Measurements from ENCODE around the gene NDUFV1. TPM values are rescaled to one million over a fixed set of nuclear protein-coding genes. Genes with fewer than 3 reads are reported as not detected.

Gene NDUFV1
- total and polyA plus RNA-seq, 9 of the 15 experiments (the other 6 are each of a cell fraction or from before 2014, with no cell fraction given): 10.8 to 423 (median 209) TPM

DNA sequence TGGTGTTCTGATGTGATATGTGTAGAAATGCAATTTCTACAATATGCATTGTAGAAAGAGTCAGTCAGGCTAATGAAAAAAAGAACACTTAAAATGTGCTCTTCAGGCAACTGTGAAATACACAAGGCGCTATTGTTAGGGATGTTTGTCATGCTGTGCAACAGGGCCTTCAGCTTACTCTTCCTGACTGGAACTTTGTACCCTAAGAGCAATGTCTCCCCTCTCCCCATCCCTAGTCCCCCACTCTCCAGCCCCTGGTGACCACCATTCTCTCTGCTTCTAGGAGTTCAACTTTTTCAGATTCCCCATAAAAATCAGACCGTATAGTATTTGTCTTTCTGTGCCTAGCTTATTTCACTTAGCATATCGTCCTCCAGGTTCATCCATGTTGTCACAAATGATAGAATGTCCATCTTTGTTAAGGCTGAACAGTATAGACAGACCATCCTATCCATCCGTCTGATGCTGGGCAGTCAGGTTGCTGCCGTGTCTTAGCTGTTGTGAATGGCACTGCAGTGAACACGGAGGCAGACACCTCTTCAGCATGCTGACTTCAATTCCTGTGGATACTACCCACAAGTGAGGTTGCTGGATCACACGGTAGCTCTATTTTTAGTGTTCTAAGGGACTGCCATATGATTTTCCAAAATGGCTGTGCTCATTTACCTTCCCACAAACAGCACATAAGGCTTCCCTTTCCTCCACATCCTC lies 10.7 kb downstream of the NDUFV1 start:
- H3K4me2 ChIP-seq (ENCODE audit: insufficient read depth, low read length): no peak overlapping the region
- H3K4me1 ChIP-seq (replicated peaks in 1 of 2; ENCODE audit: control insufficient read depth in 2 of 2, insufficient read depth in 2 of 2, low read length in 2 of 2): peaks cover 9 to 47% of the 10 kb centered on the region in 2 experiments; a peak in 4 of 5 replicates
- CTCF ChIA-PET (ENCODE audit: low intra/inter-chr PET ratio): no interaction called here
- H2AFZ ChIP-seq (ENCODE audit: low read depth, low read length): peak overlapping the region; percentile 22; the same call in 1 of the 2 replicates
- H3K79me2 ChIP-seq (ENCODE audit: control insufficient read depth, insufficient read depth, low read length): peaks cover 19% of the 10 kb centered on the region
- H3K9me1 ChIP-seq (ENCODE audit: control insufficient read depth, insufficient read depth, low read length): no peaks in the 10 kb centered on the region
- H3K9me3 ChIP-seq (replicated peaks; ENCODE audit: control insufficient read depth, insufficient read depth, low read depth, low read length): 0 out of 2 replicates have a peak, but pooled peaks cover 2% of the 10 kb centered on the region
- POLR2A ChIA-PET: interaction anchor here (0.9 to 1.5 kb wide), 5 partner anchors 9 to 28 kb away, joined by 3 to 7 read pairs (median 3); partner anchors contain the start of gene NUDT8
- H4K20me1 ChIP-seq (replicated peaks; ENCODE audit: control insufficient read depth, insufficient read depth, low read length): no peaks in the 10 kb centered on the region
- WGBS (ENCODE audit: insufficient coverage, low coverage, missing lambda C conversion rate): 39% methylated on average over 7 of the region's 7 CpGs
- TF ChIP-seq, protein P1, sequence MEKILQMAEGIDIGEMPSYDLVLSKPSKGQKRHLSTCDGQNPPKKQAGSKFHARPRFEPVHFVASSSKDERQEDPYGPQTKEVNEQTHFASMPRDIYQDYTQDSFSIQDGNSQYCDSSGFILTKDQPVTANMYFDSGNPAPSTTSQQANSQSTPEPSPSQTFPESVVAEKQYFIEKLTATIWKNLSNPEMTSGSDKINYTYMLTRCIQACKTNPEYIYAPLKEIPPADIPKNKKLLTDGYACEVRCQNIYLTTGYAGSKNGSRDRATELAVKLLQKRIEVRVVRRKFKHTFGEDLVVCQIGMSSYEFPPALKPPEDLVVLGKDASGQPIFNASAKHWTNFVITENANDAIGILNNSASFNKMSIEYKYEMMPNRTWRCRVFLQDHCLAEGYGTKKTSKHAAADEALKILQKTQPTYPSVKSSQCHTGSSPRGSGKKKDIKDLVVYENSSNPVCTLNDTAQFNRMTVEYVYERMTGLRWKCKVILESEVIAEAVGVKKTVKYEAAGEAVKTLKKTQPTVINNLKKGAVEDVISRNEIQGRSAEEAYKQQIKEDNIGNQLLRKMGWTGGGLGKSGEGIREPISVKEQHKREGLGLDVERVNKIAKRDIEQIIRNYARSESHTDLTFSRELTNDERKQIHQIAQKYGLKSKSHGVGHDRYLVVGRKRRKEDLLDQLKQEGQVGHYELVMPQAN (IDR thresholded peaks at IDR 0.05; ENCODE audit: borderline replicate concordance): no peak
- TF ChIP-seq SP2 (IDR thresholded peaks at IDR 0.05; ENCODE audit: extremely low read depth, low read depth, low read length, poor library complexity, severe bottlenecking) (no peak), XRCC3 (IDR thresholded peaks at IDR 0.05) (no peak), ZNF431 (CRISPR knock-in tag; IDR thresholded peaks at IDR 0.05) (no peak), ZNF124 (CRISPR knock-in tag; IDR thresholded peaks at IDR 0.05) (no peak), ZNF324 (CRISPR knock-in tag; IDR thresholded peaks at IDR 0.05) (no peak), PHB2 (IDR thresholded peaks at IDR 0.05; ENCODE audit: low read depth) (no peak), NUFIP1 (IDR thresholded peaks at IDR 0.05; ENCODE audit: partially characterized antibody) (no peak), HIVEP1 (CRISPR knock-in tag; IDR thresholded peaks at IDR 0.05) (no peak), ZNF589 (CRISPR knock-in tag; IDR thresholded peaks at IDR 0.05; ENCODE audit: low read depth) (no peak), FOXK2 (conservative IDR thresholded peaks at IDR 0.05 in 1 of 2, IDR thresholded peaks at IDR 0.05 in 1 of 2; ENCODE audit: low read depth in 2 of 2) (no peak)
- TF ChIP-seq, protein P2, sequence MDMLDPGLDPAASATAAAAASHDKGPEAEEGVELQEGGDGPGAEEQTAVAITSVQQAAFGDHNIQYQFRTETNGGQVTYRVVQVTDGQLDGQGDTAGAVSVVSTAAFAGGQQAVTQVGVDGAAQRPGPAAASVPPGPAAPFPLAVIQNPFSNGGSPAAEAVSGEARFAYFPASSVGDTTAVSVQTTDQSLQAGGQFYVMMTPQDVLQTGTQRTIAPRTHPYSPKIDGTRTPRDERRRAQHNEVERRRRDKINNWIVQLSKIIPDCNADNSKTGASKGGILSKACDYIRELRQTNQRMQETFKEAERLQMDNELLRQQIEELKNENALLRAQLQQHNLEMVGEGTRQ (CRISPR knock-in tag; IDR thresholded peaks at IDR 0.05): no peak
- TF ChIP-seq, protein P3, sequence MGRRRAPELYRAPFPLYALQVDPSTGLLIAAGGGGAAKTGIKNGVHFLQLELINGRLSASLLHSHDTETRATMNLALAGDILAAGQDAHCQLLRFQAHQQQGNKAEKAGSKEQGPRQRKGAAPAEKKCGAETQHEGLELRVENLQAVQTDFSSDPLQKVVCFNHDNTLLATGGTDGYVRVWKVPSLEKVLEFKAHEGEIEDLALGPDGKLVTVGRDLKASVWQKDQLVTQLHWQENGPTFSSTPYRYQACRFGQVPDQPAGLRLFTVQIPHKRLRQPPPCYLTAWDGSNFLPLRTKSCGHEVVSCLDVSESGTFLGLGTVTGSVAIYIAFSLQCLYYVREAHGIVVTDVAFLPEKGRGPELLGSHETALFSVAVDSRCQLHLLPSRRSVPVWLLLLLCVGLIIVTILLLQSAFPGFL (CRISPR knock-in tag; IDR thresholded peaks at IDR 0.05): no peak
- TF ChIP-seq, protein P4, sequence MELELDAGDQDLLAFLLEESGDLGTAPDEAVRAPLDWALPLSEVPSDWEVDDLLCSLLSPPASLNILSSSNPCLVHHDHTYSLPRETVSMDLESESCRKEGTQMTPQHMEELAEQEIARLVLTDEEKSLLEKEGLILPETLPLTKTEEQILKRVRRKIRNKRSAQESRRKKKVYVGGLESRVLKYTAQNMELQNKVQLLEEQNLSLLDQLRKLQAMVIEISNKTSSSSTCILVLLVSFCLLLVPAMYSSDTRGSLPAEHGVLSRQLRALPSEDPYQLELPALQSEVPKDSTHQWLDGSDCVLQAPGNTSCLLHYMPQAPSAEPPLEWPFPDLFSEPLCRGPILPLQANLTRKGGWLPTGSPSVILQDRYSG (tag; conservative IDR thresholded peaks at IDR 0.05; ENCODE audit: low read depth): no peak
- TF ChIP-seq, protein P5, sequence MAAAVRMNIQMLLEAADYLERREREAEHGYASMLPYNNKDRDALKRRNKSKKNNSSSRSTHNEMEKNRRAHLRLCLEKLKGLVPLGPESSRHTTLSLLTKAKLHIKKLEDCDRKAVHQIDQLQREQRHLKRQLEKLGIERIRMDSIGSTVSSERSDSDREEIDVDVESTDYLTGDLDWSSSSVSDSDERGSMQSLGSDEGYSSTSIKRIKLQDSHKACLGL (CRISPR knock-in tag; IDR thresholded peaks at IDR 0.05; ENCODE audit: borderline replicate concordance, poor library complexity, severe bottlenecking): no peak
- no peak overlapping the region for H3K9ac ChIP-seq (ENCODE audit: insufficient read depth in 1 of 2, low read depth in 2 of 2, low read length in 2 of 2)
- no peak overlapping the region; the same call in 2 of the 3 replicates for H3K27ac ChIP-seq (ENCODE audit: extremely low read depth, low read depth, low read length)
- H3K36me3 ChIP-seq (ENCODE audit: control insufficient read depth, insufficient read depth, low read length): peaks cover 13% of the 10 kb centered on the region; the same call in 2 of the 3 replicates
- no peaks in the 10 kb centered on the region for H3K27me3 ChIP-seq (ENCODE audit: control insufficient read depth in 2 of 2, insufficient read depth in 2 of 2, low read length in 2 of 2)
- FAIRE-seq: no peak
- DNase-seq (ENCODE audit: extremely low read depth in 1 of 4, low spot score in 3 of 4): no peak
- intact Hi-C loops (cut with micrococcal nuclease): no loop called here
- no peak for ATAC-seq
- in situ Hi-C loops (cut with MboI): no loop called here
- no peak overlapping the region for H3K4me3 ChIP-seq
- no TSS peak for BruUV-seq (replicated peaks)
